NCI-H2227 (cell line): ENCODE data around the gene DENND1A.
A peak's percentile ranks its signal among the peaks of the same experiment; 100 is the strongest.

Experiments used
- DNase-seq: peaks from one replicate; lab custom pipeline; 2025; ENCODE audit not compliant: unreplicated experiment; lab: John Stamatoyannopoulos, UW

DENND1A gene

GRCh38 chr9:123548741-123549545, 381.0 kb downstream of the DENND1A start:
- DNase-seq = no peak

DNA sequence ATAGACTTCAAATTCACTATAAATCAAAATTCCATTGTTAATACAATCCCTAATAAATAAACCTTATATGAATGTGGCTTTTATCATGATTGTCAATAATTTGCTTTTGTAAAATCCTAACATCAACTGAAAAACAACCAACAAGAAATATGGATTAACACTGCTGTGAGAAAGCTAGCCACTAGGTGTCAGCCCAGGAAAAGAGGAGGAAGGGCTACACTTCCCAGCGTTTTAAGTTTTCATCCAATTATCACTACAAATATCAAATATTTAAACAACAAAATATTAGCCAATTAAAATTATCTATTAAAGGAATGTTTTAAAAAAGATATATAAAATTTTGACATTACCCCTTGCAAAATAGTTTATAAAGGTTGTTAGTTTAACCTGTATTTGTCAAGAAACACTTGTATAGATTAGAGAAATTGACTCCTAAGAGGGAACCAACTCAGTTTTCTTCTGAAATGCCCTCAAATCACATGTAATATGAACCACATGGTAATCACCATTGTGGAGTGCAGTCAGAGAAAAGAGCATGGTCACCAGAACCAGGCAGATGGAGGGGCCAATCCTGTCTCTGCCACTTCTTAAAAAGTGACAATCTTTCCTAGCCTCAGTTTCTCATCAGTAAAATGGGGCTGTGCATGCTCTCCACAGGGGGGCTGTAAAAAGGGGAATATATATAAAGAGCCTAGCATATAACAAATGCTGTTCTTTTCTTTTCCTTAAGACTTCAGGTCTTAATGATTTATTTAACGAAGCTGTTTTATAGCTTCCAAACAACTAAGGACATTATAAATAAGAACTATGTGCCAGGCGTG, 385.7 kb downstream of the DENND1A start:
- peak; percentile 27 for DNase-seq

- DNase-seq = no peak
These were observed 386.4 kb downstream of the DENND1A start for GRCh38 chr9:123543492-123543891.

- no peak for DNase-seq
These were observed 387.3 kb downstream of the DENND1A start for GRCh38 chr9:123542435-123543225.

DNA sequence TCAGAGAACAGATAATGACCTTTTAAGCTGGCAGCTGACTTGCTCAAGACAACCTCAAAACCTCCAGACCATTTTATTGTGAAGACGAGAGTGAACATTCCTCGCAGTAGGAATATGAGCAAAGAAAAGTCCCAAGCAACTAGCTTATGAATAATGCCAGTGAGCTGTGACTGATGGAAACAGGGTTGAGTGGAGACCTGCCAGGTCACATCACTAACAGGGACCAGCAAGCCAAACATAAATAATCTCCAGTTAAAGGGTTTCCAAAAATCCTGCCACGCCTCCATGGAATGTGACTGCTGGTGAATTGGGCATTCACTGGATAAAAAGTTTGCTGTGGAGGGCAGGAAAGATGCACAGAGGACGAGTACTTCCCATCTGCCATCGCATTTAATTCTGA, 388.5 kb downstream of the DENND1A start:
- DNase-seq = no peak

- no peak for DNase-seq
These were observed 389.5 kb downstream of the DENND1A start for GRCh38 chr9:123540457-123540856.

DNA sequence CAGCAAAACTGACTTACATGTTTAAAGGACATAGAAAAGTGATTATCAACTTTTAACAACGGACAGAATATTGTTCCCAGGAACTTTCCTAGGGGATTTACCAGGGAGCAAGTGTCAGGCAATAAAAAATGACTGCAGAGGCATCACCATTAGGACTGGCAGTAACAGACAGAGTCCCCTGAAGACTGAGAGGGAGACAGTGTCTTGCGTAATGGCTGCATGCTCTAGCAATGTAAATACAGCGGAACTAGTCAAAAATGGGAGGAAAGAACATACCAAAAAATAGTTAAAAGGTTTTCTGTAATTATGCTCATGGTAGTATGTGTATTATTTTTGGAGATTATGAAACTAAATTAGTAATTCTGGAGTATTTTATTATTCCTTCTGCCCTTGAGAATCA, 392.1 kb downstream of the DENND1A start:
- DNase-seq = no peak

- DNase-seq = no peak
These were observed 393.5 kb downstream of the DENND1A start for GRCh38 chr9:123536455-123536868.

DNA sequence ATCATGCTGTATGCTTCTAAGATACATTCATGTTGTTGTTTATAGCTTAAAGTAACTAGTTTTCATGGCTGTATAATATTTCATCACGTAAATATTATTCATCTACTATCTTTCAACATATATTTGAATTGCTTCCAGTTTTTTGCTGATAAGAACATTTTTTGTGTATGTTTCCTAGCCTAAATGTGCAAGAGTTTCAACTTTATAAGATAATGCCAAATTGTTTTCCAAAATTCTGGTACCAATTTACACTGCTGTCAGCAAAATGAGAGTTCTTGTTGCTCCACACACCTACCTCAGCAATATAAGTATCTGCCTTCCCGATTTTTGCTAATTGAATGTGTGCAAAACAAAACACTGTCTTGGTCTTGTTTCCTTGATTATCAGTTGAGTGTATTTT, 395.6 kb downstream of the DENND1A start:
- no peak for DNase-seq

DNA sequence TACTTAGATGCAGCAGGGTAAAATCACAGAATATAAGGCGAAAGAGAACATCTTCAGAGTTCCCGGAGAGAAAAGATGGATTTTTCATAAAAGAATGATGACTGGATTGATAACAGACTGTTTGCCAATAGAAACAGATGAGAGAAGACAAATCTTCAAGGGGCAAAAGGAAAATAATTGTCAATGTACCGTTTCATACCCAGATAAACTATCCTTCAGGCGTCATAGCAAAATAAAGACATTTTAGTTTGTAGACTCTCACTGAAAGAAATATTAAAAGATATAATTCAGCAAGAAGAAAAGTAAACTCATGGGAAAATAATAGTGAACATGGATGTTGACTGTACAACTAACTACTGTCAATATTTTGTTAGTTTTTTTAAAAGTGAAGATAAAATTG, 399.7 kb downstream of the DENND1A start:
- no peak for DNase-seq

- no peak for DNase-seq
These were observed 401.4 kb downstream of the DENND1A start for GRCh38 chr9:123528501-123528900.

GRCh38 chr9:123527981-123528380, 401.9 kb downstream of the DENND1A start:
- DNase-seq = no peak

DNA sequence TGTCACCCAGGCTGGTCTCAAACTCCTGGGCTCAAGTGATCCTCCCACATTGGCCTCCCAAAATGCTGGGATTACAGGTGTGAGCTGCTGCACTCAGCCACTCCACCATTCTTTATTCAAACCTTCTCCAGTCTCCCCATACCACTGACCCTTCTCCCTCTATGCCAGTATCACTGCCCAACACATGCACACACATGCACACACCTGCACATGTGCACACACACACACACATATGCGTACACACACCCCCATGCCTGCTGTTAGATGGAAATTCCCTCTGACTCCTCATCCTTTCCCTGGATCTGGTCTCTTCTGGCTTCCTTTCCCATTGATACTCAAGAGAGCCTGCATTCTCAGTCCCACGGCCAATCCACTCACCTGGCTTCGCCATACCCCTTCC, 404.0 kb downstream of the DENND1A start:
- DNase-seq = no peak

- DNase-seq = no peak
These were observed 404.5 kb downstream of the DENND1A start for GRCh38 chr9:123525424-123525823.

DNA sequence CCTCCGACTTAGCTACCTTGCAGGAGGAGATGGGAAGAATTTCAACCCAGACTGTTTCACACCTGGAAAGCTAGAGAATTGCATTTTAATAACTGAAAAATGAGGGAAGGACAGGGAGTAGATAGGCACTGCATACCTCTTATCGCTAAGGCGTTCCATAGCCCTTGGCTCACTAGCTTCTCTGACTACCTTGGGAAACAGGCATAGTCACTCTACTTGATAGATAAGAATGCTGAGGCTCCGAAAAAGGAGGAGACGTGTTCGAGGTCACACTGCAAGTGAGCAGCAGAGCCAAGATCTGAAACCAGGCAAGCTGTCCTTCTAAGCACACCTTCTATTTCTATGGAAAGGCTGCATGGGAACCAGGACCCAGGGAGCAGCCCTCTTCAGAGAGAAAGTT, 405.1 kb downstream of the DENND1A start:
- DNase-seq = no peak

DNA sequence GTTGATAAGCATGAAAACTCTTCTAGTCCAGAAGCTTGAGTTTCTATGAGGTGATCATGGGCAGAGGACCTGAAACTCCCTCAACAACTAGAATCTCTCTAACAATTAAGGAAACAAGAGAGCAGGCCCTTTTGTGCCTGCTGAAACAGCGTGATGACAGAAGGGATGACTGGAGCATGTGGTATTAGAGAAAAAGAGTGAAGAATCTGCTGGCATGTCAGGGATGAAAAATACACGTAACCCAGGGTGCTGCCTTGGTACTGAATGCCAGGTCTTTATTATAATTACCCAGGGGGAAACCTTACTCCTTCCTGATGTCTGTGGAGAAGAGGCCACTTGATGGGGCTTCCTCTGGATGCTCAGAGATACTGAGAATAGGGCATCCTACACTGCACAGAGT, 406.1 kb downstream of the DENND1A start:
- DNase-seq = no peak

- DNase-seq = no peak
These were observed 406.9 kb downstream of the DENND1A start for GRCh38 chr9:123523001-123523400.

DNA sequence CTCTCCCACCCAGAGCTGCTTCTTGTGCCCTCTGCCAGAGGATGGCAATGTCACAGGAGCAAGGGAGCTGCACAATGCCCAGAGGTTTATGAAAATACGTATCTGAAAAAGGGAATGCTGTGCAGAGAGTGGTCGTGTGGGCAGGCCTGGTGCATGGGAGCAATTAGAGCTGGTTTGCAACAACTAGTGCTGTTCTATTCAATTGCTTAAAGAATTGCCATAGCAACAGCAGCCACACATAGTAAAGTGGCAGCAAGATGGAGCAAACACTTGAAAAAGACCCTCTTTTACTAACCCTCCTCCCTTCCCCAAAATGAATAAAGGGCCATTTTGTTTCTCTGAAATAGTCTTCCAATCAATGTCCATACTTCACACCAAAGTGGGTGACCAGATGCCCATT, 407.7 kb downstream of the DENND1A start:
- no peak for DNase-seq

GRCh38 chr9:123518338-123518737, 411.6 kb downstream of the DENND1A start:
- DNase-seq = no peak

- DNase-seq = no peak
These were observed 412.4 kb downstream of the DENND1A start for GRCh38 chr9:123517512-123517911.

- DNase-seq = no peak
These were observed 415.2 kb downstream of the DENND1A start for GRCh38 chr9:123514766-123515165.
